Measurements from ENCODE around the gene SCN3B. TPM values are rescaled to one million over a fixed set of nuclear protein-coding genes. Genes with fewer than 3 reads are reported as not detected.

SCN3B gene
- total and polyA plus RNA-seq, 8 donors: 0.15 to 2.2 (median 0.38) TPM; not detected in 3

- H3K27me3 ChIP-seq: peaks cover 0 to 5% (median 0%) of the 10 kb centered on the region in 3 donors
- H3K27ac ChIP-seq: no peak overlapping the region
- no peaks in the 10 kb centered on the region for H3K9me3 ChIP-seq
- TF ChIP-seq POLR2A (IDR thresholded peaks at IDR 0.05): no peak
- no peak for TF ChIP-seq EP300 (IDR thresholded peaks at IDR 0.05)
- TF ChIP-seq CTCF (IDR thresholded peaks at IDR 0.05): no peak
- TF ChIP-seq POLR2AphosphoS5 (IDR thresholded peaks at IDR 0.05): no peak
- no peaks in the 10 kb centered on the region for H3K36me3 ChIP-seq
- H3K4me3 ChIP-seq: no peak overlapping the region
- no peak for DNase-seq
- intact Hi-C loops (cut with DNase I; ENCODE audit: low total_unique reads): no loop called here
- H3K4me1 ChIP-seq: no peaks in the 10 kb centered on the region
- WGBS, 5 donors: 38 to 53% (median 48%) methylated on average over 8 of the region's 8 CpGs
These were observed 29.2 kb upstream of the SCN3B start for GRCh38 chr11:123683428-123684170.

- Histone ChIP-seq H3K27ac (no peak overlapping the region), H3K4me3 (no peak overlapping the region), H3K36me3 (no peaks in the 10 kb centered on the region), H3K9me3 (no peaks in the 10 kb centered on the region), H3K27me3 (peaks cover 0 to 5% (median 0%) of the 10 kb centered on the region in 3 donors), H3K4me1 (no peaks in the 10 kb centered on the region)
- WGBS, 5 donors: 35 to 48% (median 39%) methylated on average over 5 of the region's 5 CpGs
- peak in 1 of 2 donors; percentile 8 for DNase-seq
- TF ChIP-seq POLR2A (IDR thresholded peaks at IDR 0.05) (no peak), EP300 (IDR thresholded peaks at IDR 0.05) (no peak)
- intact Hi-C loops (cut with DNase I; ENCODE audit: low total_unique reads): no loop called here
These were observed 28.4 kb upstream of the SCN3B start for GRCh38 chr11:123682696-123683410.

DNA sequence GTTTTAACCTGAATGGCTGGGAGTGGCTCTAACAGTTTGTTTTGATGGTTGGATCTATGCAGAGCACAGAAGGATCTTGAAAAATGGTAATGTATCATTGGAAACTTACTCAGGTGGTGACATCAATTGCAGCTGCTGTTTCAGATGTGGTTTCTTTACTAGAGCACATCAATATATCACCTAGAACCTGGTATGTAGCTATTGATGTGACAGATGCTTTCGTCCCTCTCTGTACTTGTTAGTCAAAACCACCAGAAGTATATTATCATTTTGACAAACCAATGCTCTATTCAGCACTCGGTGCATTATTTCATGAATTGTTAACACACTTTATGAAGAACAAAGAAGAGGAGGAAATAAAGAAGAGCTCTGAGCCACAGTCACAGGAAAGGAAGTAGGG lies 26.6 kb upstream of the SCN3B start:
- peak in 1 of 2 donors; percentile 27 for DNase-seq
- intact Hi-C loops (cut with DNase I; ENCODE audit: low total_unique reads): no loop called here
- TF ChIP-seq EP300 (IDR thresholded peaks at IDR 0.05) (no peak), POLR2A (IDR thresholded peaks at IDR 0.05) (no peak), CTCF (IDR thresholded peaks at IDR 0.05) (no peak), POLR2AphosphoS5 (IDR thresholded peaks at IDR 0.05) (no peak)
- 48 to 84% (median 76%) methylated on average over 2 of the region's 2 CpGs for WGBS, 5 donors
- Histone ChIP-seq H3K36me3 (no peaks in the 10 kb centered on the region), H3K4me3 (no peak overlapping the region), H3K4me1 (no peaks in the 10 kb centered on the region), H3K27ac (no peak overlapping the region), H3K27me3 (peaks cover 0 to 5% (median 0%) of the 10 kb centered on the region in 3 donors), H3K9me3 (no peaks in the 10 kb centered on the region)

DNA sequence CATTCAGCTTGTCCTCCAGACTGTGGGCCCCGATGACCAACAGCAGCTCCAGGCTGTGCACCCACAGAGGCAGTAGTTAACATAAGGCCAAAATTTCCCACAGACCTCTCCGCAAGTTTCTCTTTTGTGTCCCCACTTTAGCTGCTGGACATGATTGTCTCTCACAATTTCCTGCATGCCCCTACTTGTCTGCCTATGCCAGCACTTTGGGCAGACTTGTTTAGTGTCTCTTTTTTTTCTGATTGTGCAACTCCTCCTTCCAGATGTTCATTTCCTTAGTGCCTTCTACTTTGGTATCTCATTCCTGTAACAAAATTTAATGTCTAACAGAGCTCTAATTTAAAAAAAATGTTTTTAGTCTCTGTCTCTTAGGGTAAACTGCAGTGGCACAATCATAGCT lies 23.8 kb upstream of the SCN3B start:
- Histone ChIP-seq H3K9me3 (no peaks in the 10 kb centered on the region), H3K4me3 (no peak overlapping the region), H3K36me3 (no peaks in the 10 kb centered on the region), H3K4me1 (no peaks in the 10 kb centered on the region), H3K27me3 (peaks cover 0 to 5% (median 0%) of the 10 kb centered on the region in 3 donors), H3K27ac (no peak overlapping the region)
- 90 to 97% (median 91%) methylated on average over 2 of the region's 2 CpGs for WGBS, 5 donors
- no peak for DNase-seq
- TF ChIP-seq POLR2A (IDR thresholded peaks at IDR 0.05) (no peak), CTCF (IDR thresholded peaks at IDR 0.05) (no peak), EP300 (IDR thresholded peaks at IDR 0.05) (no peak), POLR2AphosphoS5 (IDR thresholded peaks at IDR 0.05) (no peak)
- intact Hi-C loops (cut with DNase I; ENCODE audit: low total_unique reads): no loop called here

All from stomach (tissue), 9 donors.